ENCODE results near the gene HYAL4.

The HYAL4 gene

GRCh38 chr7:123876557-123877256 lies 31.7 kb downstream of the HYAL4 start:
- Histone ChIP-seq H4K91ac (ENCODE audit: low read depth, low read length) (no peak overlapping the region), H3K27me3 (ENCODE audit: insufficient read depth, low read length) (no peaks in the 10 kb centered on the region), H2BK5ac (ENCODE audit: low read depth, low read length, poor library complexity) (no peak overlapping the region), H4K8ac (ENCODE audit: low read depth, low read length) (no peak overlapping the region), H3K4me1 (ENCODE audit: control insufficient read depth in 1 of 2, insufficient read depth in 2 of 2, low read length in 2 of 2) (no peaks in the 10 kb centered on the region), H3K9me3 (ENCODE audit: insufficient read depth, low read depth, low read length) (no peaks in the 10 kb centered on the region), H2BK12ac (ENCODE audit: low read length) (no peak overlapping the region), H3K79me2 (ENCODE audit: control insufficient read depth, insufficient read depth, low read length, poor library complexity) (no peaks in the 10 kb centered on the region), H3K79me1 (ENCODE audit: low read length) (no peaks in the 10 kb centered on the region), H2AK5ac (ENCODE audit: low read length) (no peak overlapping the region), H3K14ac (ENCODE audit: low read length) (no peak overlapping the region), H4K12ac (ENCODE audit: low read depth, low read length) (no peak overlapping the region), H3K4me2 (ENCODE audit: low read length) (no peak overlapping the region), H2AFZ (ENCODE audit: insufficient read depth, low read length, poor library complexity) (no peak overlapping the region), H3K9ac (ENCODE audit: low read length) (no peak overlapping the region), H3K27ac (ENCODE audit: low read depth, low read length) (no peak overlapping the region), H3K4ac (ENCODE audit: low read depth, low read length) (no peak overlapping the region), H3K4me3 (ENCODE audit: low read depth, low read length) (no peak overlapping the region), H3K18ac (ENCODE audit: low read length) (no peak overlapping the region), H3K36me3 (ENCODE audit: control insufficient read depth in 1 of 2, insufficient read depth in 2 of 2, low read length in 2 of 2) (no peaks in the 10 kb centered on the region), H2BK120ac (ENCODE audit: insufficient read depth, low read length, poor library complexity) (no peak overlapping the region), H3K23ac (ENCODE audit: low read length) (no peak overlapping the region)
- no peak for DNase-seq
- WGBS (ENCODE audit: extremely low coverage, insufficient coverage, insufficient read length): no CpG with 5 or more reads among the region's 7 CpGs

DNA sequence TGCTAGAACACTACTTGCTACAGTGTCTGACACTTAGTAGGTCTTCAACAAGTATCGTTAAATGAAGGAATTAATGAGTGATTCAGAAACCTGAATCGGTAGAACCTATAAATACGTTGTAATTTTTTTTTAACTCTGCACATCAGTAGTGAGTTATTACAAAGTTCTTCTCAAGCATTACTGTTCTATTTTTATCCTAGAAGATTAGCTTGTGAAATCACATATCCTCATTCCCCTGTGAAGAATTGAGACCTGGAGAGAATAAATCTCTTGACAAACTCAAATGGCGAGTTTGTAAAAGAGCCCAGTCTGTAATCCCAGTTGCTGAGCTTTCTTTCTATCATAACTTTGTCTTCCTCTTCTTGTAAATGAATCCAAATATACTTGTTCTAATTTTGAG lies 34.7 kb downstream of the HYAL4 start:
- H3K27ac ChIP-seq (ENCODE audit: low read depth, low read length): no peak overlapping the region
- no peak overlapping the region for H3K14ac ChIP-seq (ENCODE audit: low read length)
- H2AK5ac ChIP-seq (ENCODE audit: low read length): no peak overlapping the region
- H3K36me3 ChIP-seq (ENCODE audit: control insufficient read depth in 1 of 2, insufficient read depth in 2 of 2, low read length in 2 of 2): no peaks in the 10 kb centered on the region
- H2AFZ ChIP-seq (ENCODE audit: insufficient read depth, low read length, poor library complexity): no peak overlapping the region
- no peak overlapping the region for H3K23ac ChIP-seq (ENCODE audit: low read length)
- no peak overlapping the region for H3K18ac ChIP-seq (ENCODE audit: low read length)
- H4K91ac ChIP-seq (ENCODE audit: low read depth, low read length): no peak overlapping the region
- no peak for DNase-seq
- H2BK120ac ChIP-seq (ENCODE audit: insufficient read depth, low read length, poor library complexity): no peak overlapping the region
- H3K27me3 ChIP-seq (ENCODE audit: insufficient read depth, low read length): no peaks in the 10 kb centered on the region
- no peak overlapping the region for H3K9ac ChIP-seq (ENCODE audit: low read length)
- no peak overlapping the region for H3K4me3 ChIP-seq (ENCODE audit: low read depth, low read length)
- no peak overlapping the region for H3K4ac ChIP-seq (ENCODE audit: low read depth, low read length)
- H4K12ac ChIP-seq (ENCODE audit: low read depth, low read length): no peak overlapping the region
- H3K4me2 ChIP-seq (ENCODE audit: low read length): no peak overlapping the region
- H3K4me1 ChIP-seq (ENCODE audit: control insufficient read depth in 1 of 2, insufficient read depth in 2 of 2, low read length in 2 of 2): no peaks in the 10 kb centered on the region
- H3K9me3 ChIP-seq (ENCODE audit: insufficient read depth, low read depth, low read length): no peaks in the 10 kb centered on the region
- H2BK5ac ChIP-seq (ENCODE audit: low read depth, low read length, poor library complexity): no peak overlapping the region
- no CpG with 5 or more reads among the region's 4 CpGs for WGBS (ENCODE audit: extremely low coverage, insufficient coverage, insufficient read length)
- H3K79me2 ChIP-seq (ENCODE audit: control insufficient read depth, insufficient read depth, low read length, poor library complexity): no peaks in the 10 kb centered on the region
- no peak overlapping the region for H4K8ac ChIP-seq (ENCODE audit: low read depth, low read length)
- H2BK12ac ChIP-seq (ENCODE audit: low read length): no peak overlapping the region
- no peaks in the 10 kb centered on the region for H3K79me1 ChIP-seq (ENCODE audit: low read length)

- H2BK120ac ChIP-seq (ENCODE audit: insufficient read depth, low read length, poor library complexity): no peak overlapping the region
- no peak overlapping the region for H3K4ac ChIP-seq (ENCODE audit: low read depth, low read length)
- no peak overlapping the region for H3K4me2 ChIP-seq (ENCODE audit: low read length)
- WGBS (ENCODE audit: extremely low coverage, insufficient coverage, insufficient read length): no CpG with 5 or more reads among the region's 2 CpGs
- no peak overlapping the region for H4K91ac ChIP-seq (ENCODE audit: low read depth, low read length)
- no peak overlapping the region for H2AK5ac ChIP-seq (ENCODE audit: low read length)
- no peak overlapping the region for H2AFZ ChIP-seq (ENCODE audit: insufficient read depth, low read length, poor library complexity)
- H3K79me2 ChIP-seq (ENCODE audit: control insufficient read depth, insufficient read depth, low read length, poor library complexity): no peaks in the 10 kb centered on the region
- H3K27ac ChIP-seq (ENCODE audit: low read depth, low read length): no peak overlapping the region
- H3K36me3 ChIP-seq (ENCODE audit: control insufficient read depth in 1 of 2, insufficient read depth in 2 of 2, low read length in 2 of 2): no peaks in the 10 kb centered on the region
- no peak overlapping the region for H3K23ac ChIP-seq (ENCODE audit: low read length)
- H3K27me3 ChIP-seq (ENCODE audit: insufficient read depth, low read length): no peaks in the 10 kb centered on the region
- H3K79me1 ChIP-seq (ENCODE audit: low read length): no peaks in the 10 kb centered on the region
- no peak overlapping the region for H2BK5ac ChIP-seq (ENCODE audit: low read depth, low read length, poor library complexity)
- no peak for DNase-seq
- H3K4me3 ChIP-seq (ENCODE audit: low read depth, low read length): no peak overlapping the region
- H4K8ac ChIP-seq (ENCODE audit: low read depth, low read length): no peak overlapping the region
- H2BK12ac ChIP-seq (ENCODE audit: low read length): no peak overlapping the region
- H3K9me3 ChIP-seq (ENCODE audit: insufficient read depth, low read depth, low read length): no peaks in the 10 kb centered on the region
- H4K12ac ChIP-seq (ENCODE audit: low read depth, low read length): no peak overlapping the region
- no peaks in the 10 kb centered on the region for H3K4me1 ChIP-seq (ENCODE audit: control insufficient read depth in 1 of 2, insufficient read depth in 2 of 2, low read length in 2 of 2)
- no peak overlapping the region for H3K9ac ChIP-seq (ENCODE audit: low read length)
- no peak overlapping the region for H3K14ac ChIP-seq (ENCODE audit: low read length)
- H3K18ac ChIP-seq (ENCODE audit: low read length): no peak overlapping the region
Measured at GRCh38 chr7:123881300-123881699, 36.3 kb downstream of the HYAL4 start.

DNA sequence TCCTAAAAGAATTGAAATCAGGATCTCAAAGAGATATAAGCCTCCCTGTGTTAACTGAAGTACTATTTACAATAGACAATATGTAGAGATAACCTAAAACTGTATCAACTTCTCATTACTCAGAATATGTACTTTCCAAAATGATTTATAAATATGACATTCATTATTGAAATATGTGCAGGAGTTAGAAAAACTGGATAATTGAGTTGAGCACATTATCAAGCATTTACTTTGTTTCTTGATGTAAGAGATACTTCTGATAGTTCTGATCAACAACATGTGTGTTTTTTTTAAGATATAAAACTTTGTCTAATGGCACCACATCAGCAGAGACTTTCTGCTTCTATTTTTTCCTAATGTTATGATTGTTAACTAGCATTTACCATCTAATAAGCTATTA lies 38.2 kb downstream of the HYAL4 start:
- Histone ChIP-seq H3K27me3 (ENCODE audit: insufficient read depth, low read length) (no peaks in the 10 kb centered on the region), H4K91ac (ENCODE audit: low read depth, low read length) (no peak overlapping the region), H3K18ac (ENCODE audit: low read length) (no peak overlapping the region), H2BK5ac (ENCODE audit: low read depth, low read length, poor library complexity) (no peak overlapping the region), H4K12ac (ENCODE audit: low read depth, low read length) (no peak overlapping the region), H3K4me3 (ENCODE audit: low read depth, low read length) (no peak overlapping the region), H2BK12ac (ENCODE audit: low read length) (no peak overlapping the region), H3K36me3 (ENCODE audit: control insufficient read depth in 1 of 2, insufficient read depth in 2 of 2, low read length in 2 of 2) (no peaks in the 10 kb centered on the region), H3K14ac (ENCODE audit: low read length) (no peak overlapping the region), H3K79me2 (ENCODE audit: control insufficient read depth, insufficient read depth, low read length, poor library complexity) (no peaks in the 10 kb centered on the region), H4K8ac (ENCODE audit: low read depth, low read length) (no peak overlapping the region), H3K4ac (ENCODE audit: low read depth, low read length) (no peak overlapping the region), H3K4me2 (ENCODE audit: low read length) (no peak overlapping the region), H2AK5ac (ENCODE audit: low read length) (no peak overlapping the region), H3K79me1 (ENCODE audit: low read length) (no peaks in the 10 kb centered on the region), H2AFZ (ENCODE audit: insufficient read depth, low read length, poor library complexity) (no peak overlapping the region), H2BK120ac (ENCODE audit: insufficient read depth, low read length, poor library complexity) (no peak overlapping the region), H3K9me3 (ENCODE audit: insufficient read depth, low read depth, low read length) (no peaks in the 10 kb centered on the region), H3K9ac (ENCODE audit: low read length) (no peak overlapping the region), H3K4me1 (ENCODE audit: control insufficient read depth in 1 of 2, insufficient read depth in 2 of 2, low read length in 2 of 2) (no peaks in the 10 kb centered on the region), H3K23ac (ENCODE audit: low read length) (no peak overlapping the region), H3K27ac (ENCODE audit: low read depth, low read length) (no peak overlapping the region)
- DNase-seq: no peak
